Transverse colon (tissue), 3 donors: ENCODE data around the gene PMP22.

Source experiments
- POLR2A ChIP-seq: fragments of 450-650 bp; IDR thresholded peaks from one replicate; pipeline ENCODE4 v1.6.1; 2016; ENCODE audit warnings: antibody characterized with exemption, mild to moderate bottlenecking, moderate library complexity
- TF ChIP-seq, protein P1 (sequence below), 5 experiments: fragments of 200-600 bp in 3 of 5; fragments of 450-650 bp in 2 of 5; sonication (generic) in 3 of 5; IDR thresholded peaks; 1 replicate in 2 of 5; 2 replicates in 3 of 5; pipeline ENCODE4 v1.5.1; 2016 to 2017; ENCODE audit warnings: antibody characterized with exemption in 5 of 5, inconsistent platforms in 3 of 5, mild to moderate bottlenecking in 2 of 5, moderate library complexity in 1 of 5

DNA sequence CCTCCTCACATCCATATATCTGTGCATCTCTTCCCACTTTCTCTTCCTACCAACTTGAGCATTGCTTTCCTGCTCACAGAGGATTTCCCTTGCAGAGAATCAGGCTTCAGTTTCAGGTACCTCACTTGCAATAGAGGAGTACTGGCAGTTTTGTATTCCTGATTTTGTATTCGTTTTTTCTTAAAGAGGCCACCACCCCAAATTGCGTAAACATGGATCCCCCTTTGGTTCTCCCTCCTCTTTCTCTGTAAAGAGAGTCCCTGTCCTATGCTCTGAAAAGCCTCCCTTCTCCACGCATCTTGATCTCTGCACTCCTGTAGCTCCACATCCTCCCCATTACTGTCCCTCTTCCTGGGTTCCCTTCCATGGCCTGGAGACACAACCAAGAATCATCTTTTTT is 44.1 kb upstream of the PMP22 start:
- TF ChIP-seq POLR2A, result no peak
- TF ChIP-seq, protein P1, sequence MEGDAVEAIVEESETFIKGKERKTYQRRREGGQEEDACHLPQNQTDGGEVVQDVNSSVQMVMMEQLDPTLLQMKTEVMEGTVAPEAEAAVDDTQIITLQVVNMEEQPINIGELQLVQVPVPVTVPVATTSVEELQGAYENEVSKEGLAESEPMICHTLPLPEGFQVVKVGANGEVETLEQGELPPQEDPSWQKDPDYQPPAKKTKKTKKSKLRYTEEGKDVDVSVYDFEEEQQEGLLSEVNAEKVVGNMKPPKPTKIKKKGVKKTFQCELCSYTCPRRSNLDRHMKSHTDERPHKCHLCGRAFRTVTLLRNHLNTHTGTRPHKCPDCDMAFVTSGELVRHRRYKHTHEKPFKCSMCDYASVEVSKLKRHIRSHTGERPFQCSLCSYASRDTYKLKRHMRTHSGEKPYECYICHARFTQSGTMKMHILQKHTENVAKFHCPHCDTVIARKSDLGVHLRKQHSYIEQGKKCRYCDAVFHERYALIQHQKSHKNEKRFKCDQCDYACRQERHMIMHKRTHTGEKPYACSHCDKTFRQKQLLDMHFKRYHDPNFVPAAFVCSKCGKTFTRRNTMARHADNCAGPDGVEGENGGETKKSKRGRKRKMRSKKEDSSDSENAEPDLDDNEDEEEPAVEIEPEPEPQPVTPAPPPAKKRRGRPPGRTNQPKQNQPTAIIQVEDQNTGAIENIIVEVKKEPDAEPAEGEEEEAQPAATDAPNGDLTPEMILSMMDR (IDR thresholded peaks at IDR 0.05), result no peak
